Trophoblast cell (in vitro differentiated cells and primary cell): ENCODE measurements around the gene BACH2.
"Not testable (repeated sequence)": the region's sequence is repeated elsewhere in the genome, so short reads cannot be mapped to it uniquely, and the experiment has no call there.

Experiments used
- DNase-seq, 2 donors: peaks; one replicate each; pipeline ENCODE4 v3.0.0-alpha.2; 2016
- H2AFZ ChIP-seq: 2 replicates; pipeline ENCODE4 v1.6.1; 2013; ENCODE audit warnings: low read length, moderate library complexity, mild to moderate bottlenecking; ENCODE audit not compliant: insufficient read depth, poor library complexity
- H2AK5ac ChIP-seq: 2 replicates; pipeline ENCODE4 v1.6.1; 2013; ENCODE audit warnings: mild to moderate bottlenecking, low read length
- H2BK120ac ChIP-seq: 2 replicates; pipeline ENCODE4 v1.6.1; 2013; ENCODE audit warnings: low read length, mild to moderate bottlenecking, moderate library complexity; ENCODE audit not compliant: insufficient read depth, poor library complexity
- H2BK12ac ChIP-seq: 2 replicates; pipeline ENCODE4 v1.6.1; 2013; ENCODE audit warnings: mild to moderate bottlenecking, low read length, moderate library complexity
- H2BK5ac ChIP-seq: 2 replicates; pipeline ENCODE4 v1.6.1; 2013; ENCODE audit warnings: low read length, low read depth, moderate library complexity, mild to moderate bottlenecking; ENCODE audit not compliant: poor library complexity
- H3K14ac ChIP-seq: 2 replicates; pipeline ENCODE4 v1.6.1; 2013; ENCODE audit warnings: mild to moderate bottlenecking, low read length
- H3K18ac ChIP-seq: 2 replicates; pipeline ENCODE4 v1.6.1; 2013; ENCODE audit warnings: mild to moderate bottlenecking, low read length
- H3K23ac ChIP-seq: 2 replicates; pipeline ENCODE4 v1.6.1; 2013; ENCODE audit warnings: low read length
- H3K27ac ChIP-seq: 2 replicates; pipeline ENCODE4 v1.5.1; 2013; ENCODE audit warnings: low read depth, mild to moderate bottlenecking, inconsistent platforms, low read length, moderate library complexity
- H3K27me3 ChIP-seq: 2 replicates; pipeline ENCODE4 v1.6.1; 2013; ENCODE audit warnings: inconsistent platforms, mild to moderate bottlenecking, low read length, moderate library complexity; ENCODE audit not compliant: insufficient read depth
- H3K36me3 ChIP-seq, 2 experiments: 1 replicate in 1 of 2; 2 replicates in 1 of 2; pipeline ENCODE4 v1.6.1; 2013; ENCODE audit warnings: low read length in 2 of 2, mild to moderate bottlenecking in 2 of 2, moderate library complexity in 1 of 2; ENCODE audit not compliant: insufficient read depth in 2 of 2, control insufficient read depth in 1 of 2
- H3K4ac ChIP-seq: 2 replicates; pipeline ENCODE4 v1.6.1; 2013; ENCODE audit warnings: low read depth, mild to moderate bottlenecking, low read length, moderate library complexity
- H3K4me1 ChIP-seq, 2 experiments: 1 replicate in 1 of 2; 2 replicates in 1 of 2; pipeline ENCODE4 v1.6.1; 2013; ENCODE audit warnings: low read length in 2 of 2, mild to moderate bottlenecking in 2 of 2, moderate library complexity in 1 of 2; ENCODE audit not compliant: insufficient read depth in 2 of 2, control insufficient read depth in 1 of 2
- H3K4me2 ChIP-seq: 2 replicates; pipeline ENCODE4 v1.6.1; 2013; ENCODE audit warnings: inconsistent platforms, mild to moderate bottlenecking, low read length, moderate library complexity
- H3K4me3 ChIP-seq: 2 replicates; pipeline ENCODE4 v1.5.1; 2013; ENCODE audit warnings: mild to moderate bottlenecking, low read depth, low read length, inconsistent platforms
- H3K79me1 ChIP-seq: one replicate; pipeline ENCODE4 v1.6.1; 2013; ENCODE audit warnings: low read length
- H3K79me2 ChIP-seq: 2 replicates; pipeline ENCODE4 v1.6.1; 2013; ENCODE audit warnings: low read length, mild to moderate bottlenecking; ENCODE audit not compliant: control insufficient read depth, insufficient read depth, poor library complexity
- H3K9ac ChIP-seq: 2 replicates; pipeline ENCODE4 v1.6.1; 2013; ENCODE audit warnings: mild to moderate bottlenecking, low read length
- H3K9me3 ChIP-seq: 2 replicates; pipeline ENCODE4 v1.6.1; 2013; ENCODE audit warnings: low read depth, mild to moderate bottlenecking, control low read depth, inconsistent platforms, low read length; ENCODE audit not compliant: insufficient read depth
- H4K12ac ChIP-seq: 2 replicates; pipeline ENCODE4 v1.6.1; 2013; ENCODE audit warnings: low read depth, mild to moderate bottlenecking, low read length, moderate library complexity
- H4K8ac ChIP-seq: 2 replicates; pipeline ENCODE4 v1.6.1; 2013; ENCODE audit warnings: low read depth, mild to moderate bottlenecking, low read length, moderate library complexity
- H4K91ac ChIP-seq: one replicate; pipeline ENCODE4 v1.6.1; 2013; ENCODE audit warnings: low read depth, mild to moderate bottlenecking, low read length, moderate library complexity
- WGBS: extraction: QIAGEN DNeasy Blood & Tissue Kit; methylation state at CpG from one replicate; pipeline ENCODE4 v1.1.7; 2013; ENCODE audit warnings: missing lambda C conversion rate; ENCODE audit not compliant: insufficient read length, insufficient coverage; ENCODE audit errors: extremely low coverage; 5-methylcytosine and 5-hydroxymethylcytosine counted together

The BACH2 gene

DNA sequence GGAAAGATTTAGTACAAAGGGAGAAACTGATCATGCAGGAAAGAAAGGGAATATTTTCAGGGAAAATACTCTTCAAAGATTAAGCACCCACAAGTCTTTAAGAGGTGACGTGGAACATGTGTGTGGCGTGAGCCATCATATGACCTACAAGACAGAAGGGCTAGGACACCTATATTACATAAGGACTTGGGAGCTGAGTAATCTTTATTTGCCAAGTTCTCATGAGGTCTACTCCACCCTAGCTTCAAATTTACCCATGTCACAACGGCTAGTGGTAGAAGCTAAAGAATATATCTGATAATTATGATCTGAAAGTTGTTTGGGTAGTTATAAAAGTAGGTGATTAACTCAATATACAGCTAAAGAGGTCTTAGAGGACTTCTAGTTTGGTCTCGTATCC, 234.6 kb downstream of the BACH2 start:
- no CpG with 5 or more reads among the region's 4 CpGs for WGBS
- Histone ChIP-seq H3K23ac (no peak overlapping the region), H2BK12ac (peak overlapping the region; percentile 71)

DNA sequence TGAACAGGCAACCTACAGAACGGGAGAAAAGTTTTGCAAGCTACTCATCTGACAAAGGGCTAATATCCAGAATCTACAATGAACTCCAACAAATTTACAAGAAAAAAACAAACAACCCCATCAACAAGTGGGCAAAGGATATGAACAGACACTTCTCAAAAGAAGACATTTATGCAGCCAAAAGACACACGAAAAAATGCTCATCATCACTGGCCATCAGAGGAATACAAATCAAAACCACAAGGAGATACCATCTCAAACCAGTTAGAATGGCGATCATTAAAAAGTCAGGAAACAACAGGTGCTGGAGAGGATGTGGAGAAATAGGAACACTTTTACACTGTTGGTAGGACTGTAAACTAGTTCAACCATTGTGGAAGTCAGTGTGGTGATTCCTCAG, 237.5 kb downstream of the BACH2 start:
- H3K18ac ChIP-seq, H2AFZ ChIP-seq, H4K12ac ChIP-seq, DNase-seq, H2BK5ac ChIP-seq, H3K36me3 ChIP-seq, H3K79me2 ChIP-seq, H2BK120ac ChIP-seq, H3K4me2 ChIP-seq, H3K4me1 ChIP-seq, H3K79me1 ChIP-seq, H3K4me3 ChIP-seq, H3K23ac ChIP-seq, H2AK5ac ChIP-seq, H3K14ac ChIP-seq, H2BK12ac ChIP-seq, H3K27me3 ChIP-seq, H3K4ac ChIP-seq, H4K8ac ChIP-seq, H3K9ac ChIP-seq, H3K9me3 ChIP-seq, H4K91ac ChIP-seq, H3K27ac ChIP-seq: not testable (repeated sequence)
- WGBS: no CpG with 5 or more reads among the region's 3 CpGs

More for the DNA sequence above, 234.6 kb downstream of the BACH2 start:
- Histone ChIP-seq H3K4ac (no peak overlapping the region), H3K27ac (no peak overlapping the region), H3K36me3 (no peaks in the 10 kb centered on the region), H2BK120ac (no peak overlapping the region), H3K4me2 (no peak overlapping the region), H2AFZ (no peak overlapping the region), H3K27me3 (no peaks in the 10 kb centered on the region), H4K12ac (no peak overlapping the region), H3K4me1 (peaks cover 0 to 6% of the 10 kb centered on the region in 2 experiments), H2AK5ac (no peak overlapping the region), H3K4me3 (no peak overlapping the region), H3K14ac (no peak overlapping the region), H4K91ac (no peak overlapping the region), H2BK5ac (no peak overlapping the region), H3K9ac (no peak overlapping the region), H4K8ac (no peak overlapping the region), H3K18ac (no peak overlapping the region), H3K9me3 (no peaks in the 10 kb centered on the region), H3K79me1 (peaks cover 2% of the 10 kb centered on the region), H3K79me2 (no peaks in the 10 kb centered on the region)
- no peak for DNase-seq

DNA sequence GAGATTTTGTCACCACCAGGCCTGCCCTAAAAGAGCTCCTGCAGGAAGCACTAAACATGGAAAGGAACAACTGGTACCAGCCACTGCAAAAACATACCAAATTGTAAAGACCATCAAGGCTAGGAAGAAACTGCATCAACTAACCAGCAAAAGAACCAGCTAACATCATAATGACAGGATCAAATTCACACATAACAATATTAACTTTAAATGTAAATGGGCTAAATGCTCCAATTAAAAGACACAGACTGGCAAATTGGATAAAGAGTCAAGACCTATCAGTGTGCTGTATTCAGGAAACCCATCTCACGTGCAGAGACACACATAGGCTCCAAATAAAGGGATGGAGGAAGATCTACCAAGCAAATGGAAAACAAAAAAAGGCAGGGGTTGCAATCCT, 240.7 kb downstream of the BACH2 start:
- not testable (repeated sequence) for H3K36me3 ChIP-seq, H4K12ac ChIP-seq, H2BK12ac ChIP-seq, H3K23ac ChIP-seq, H3K79me2 ChIP-seq, H4K8ac ChIP-seq, H2BK120ac ChIP-seq, H3K27me3 ChIP-seq, H2BK5ac ChIP-seq, H3K27ac ChIP-seq, H3K4me3 ChIP-seq, H3K18ac ChIP-seq, H3K79me1 ChIP-seq, H3K4ac ChIP-seq, H3K9me3 ChIP-seq, H3K14ac ChIP-seq, DNase-seq, H2AK5ac ChIP-seq, H3K9ac ChIP-seq, H3K4me1 ChIP-seq, H4K91ac ChIP-seq, H2AFZ ChIP-seq, H3K4me2 ChIP-seq
- no CpG with 5 or more reads among the region's 1 CpG for WGBS

DNA sequence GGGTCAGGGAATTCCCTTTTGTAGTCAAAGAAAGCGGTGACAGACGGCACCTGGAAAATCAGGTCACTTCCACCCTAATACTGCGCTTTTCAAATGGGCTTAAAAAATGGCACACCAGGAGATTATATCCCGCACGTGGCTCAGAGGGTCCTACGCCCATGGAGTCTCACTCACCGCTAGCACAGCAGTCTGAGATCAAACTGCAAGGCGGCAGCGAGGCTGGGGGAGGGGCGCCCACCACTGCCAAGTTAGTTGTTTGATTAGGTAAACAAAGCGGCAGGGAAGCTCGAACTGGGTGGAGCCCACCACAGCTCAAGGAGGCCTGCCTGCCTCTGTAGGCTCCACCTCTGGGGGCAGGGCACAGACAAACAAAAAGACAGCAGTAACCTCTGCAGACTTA, 242.4 kb downstream of the BACH2 start:
- H2AK5ac ChIP-seq, H3K9ac ChIP-seq, H3K4me1 ChIP-seq, H2BK12ac ChIP-seq, H2AFZ ChIP-seq, H3K18ac ChIP-seq, H3K23ac ChIP-seq, H3K4me3 ChIP-seq, H2BK120ac ChIP-seq, DNase-seq, H4K12ac ChIP-seq, H4K8ac ChIP-seq, H3K27ac ChIP-seq, H3K9me3 ChIP-seq, H3K79me1 ChIP-seq, H3K4ac ChIP-seq, H3K79me2 ChIP-seq, H3K14ac ChIP-seq, H3K27me3 ChIP-seq, H3K4me2 ChIP-seq, H4K91ac ChIP-seq, H2BK5ac ChIP-seq, H3K36me3 ChIP-seq: not testable (repeated sequence)
- WGBS: no CpG with 5 or more reads among the region's 12 CpGs
